Measurements from ENCODE around the gene IKBKG. TPM values are rescaled to one million over a fixed set of nuclear protein-coding genes. Genes with fewer than 3 reads are reported as not detected.
A peak's percentile ranks its signal among the peaks of the same experiment; 100 is the strongest.

Gene IKBKG
- polyA plus RNA-seq, 1 of the 3 experiments (the other 2 are of a cell fraction), result 36.4 TPM

- no peak for TF ChIP-seq ZBTB33 (IDR thresholded peaks at IDR 0.05; ENCODE audit: borderline replicate concordance, low read depth)
- no peak for TF ChIP-seq TAF1 (IDR thresholded peaks at IDR 0.05; ENCODE audit: borderline replicate concordance, low read depth, low read length)
- no peak for TF ChIP-seq JUND (IDR thresholded peaks at IDR 0.05)
- no peak for TF ChIP-seq MEF2A (IDR thresholded peaks at IDR 0.05; ENCODE audit: borderline replicate concordance, low read depth)
- TF ChIP-seq USF1 (IDR thresholded peaks at IDR 0.05; ENCODE audit: borderline replicate concordance, low read depth), result no peak
- TF ChIP-seq GABPA (IDR thresholded peaks at IDR 0.05; ENCODE audit: low read depth), result no peak
- peak; percentile 52 for TF ChIP-seq CHD2 (IDR thresholded peaks at IDR 0.05; ENCODE audit: low read length, partially characterized antibody)
- TF ChIP-seq USF2 (IDR thresholded peaks at IDR 0.05; ENCODE audit: borderline replicate concordance, low read depth, low read length), result no peak
- peak; percentile 99 for TF ChIP-seq SMC3 (IDR thresholded peaks at IDR 0.05; ENCODE audit: low read depth, low read length)
- TF ChIP-seq FOXM1 (IDR thresholded peaks at IDR 0.05; ENCODE audit: low read depth), result no peak
- TF ChIP-seq FOXJ3 (CRISPR knock-in tag; IDR thresholded peaks at IDR 0.05), result no peak
These were observed 12.7 kb upstream of the IKBKG start (continued) for GRCh38 chrX:154534526-154535322.

GRCh38 chrX:154535892-154536291 lies 11.5 kb upstream of the IKBKG start:
- H3K4me3 ChIP-seq (ENCODE audit: low read depth in 2 of 2, low read length in 1 of 2), result no peak overlapping the region
- peaks cover 3 to 20% of the 10 kb centered on the region in 2 experiments for H3K36me3 ChIP-seq (replicated peaks in 1 of 2; ENCODE audit: control insufficient read depth in 1 of 2, insufficient read depth in 2 of 2, low read length in 1 of 2)
- peaks cover 0 to 10% of the 10 kb centered on the region in 2 experiments; a peak in 1 of 4 replicates for H3K4me1 ChIP-seq (ENCODE audit: control insufficient read depth in 1 of 2, insufficient read depth in 2 of 2, low read depth in 1 of 2, low read length in 1 of 2)
- no peaks in the 10 kb centered on the region; the same call in 1 of the 2 replicates for H3K27me3 ChIP-seq (ENCODE audit: insufficient read depth)
- 60% methylated on average over 1 of the region's 9 CpGs for WGBS (ENCODE audit: low lambda C conversion rate)
- TF ChIP-seq REST (IDR thresholded peaks at IDR 0.05; ENCODE audit: low read depth, low read length) (no peak), MEF2A (IDR thresholded peaks at IDR 0.05; ENCODE audit: borderline replicate concordance, low read depth) (no peak), MAX (IDR thresholded peaks at IDR 0.05; ENCODE audit: low read depth) (no peak), CTCF (IDR thresholded peaks at IDR 0.05) (no peak)
- no peaks in the 10 kb centered on the region for H4K20me1 ChIP-seq (ENCODE audit: insufficient read depth)
- peaks cover 24% of the 10 kb centered on the region; the same call in 1 of the 2 replicates for H3K79me2 ChIP-seq (ENCODE audit: insufficient read depth)
- no peak for DNase-seq
- H2AFZ ChIP-seq (ENCODE audit: low read depth), result no peak overlapping the region
- no peaks in the 10 kb centered on the region for H3F3A ChIP-seq (replicated peaks; ENCODE audit: insufficient read depth)
- CTCF ChIA-PET, result interaction anchor here (0.6 to 2.5 kb wide), 9 partner anchors 9 to 988 kb away, joined by 3 to 11 read pairs (median 4); partner anchors contain the start of genes IKBKG and UBL4A
- H3K9me2 ChIP-seq, result no peaks in the 10 kb centered on the region
- no peak overlapping the region for H3K4me2 ChIP-seq
- POLR2A ChIA-PET, result no interaction called here
- H3K27ac ChIP-seq (ENCODE audit: low read depth in 2 of 2, low read length in 1 of 2), result no peak overlapping the region
- H3K9me3 ChIP-seq, result no peaks in the 10 kb centered on the region
- H3K9ac ChIP-seq, result no peak overlapping the region

Measured in SK-N-SH (cell line).